Measurements from ENCODE around the gene GJA9.
A peak's percentile ranks its signal among the peaks of the same experiment; 100 is the strongest.

The GJA9 gene

GRCh38 chr1:38899560-38899959, 18.2 kb upstream of the GJA9 start:
- H3K4me3 ChIP-seq (ENCODE audit: low read length): no peak overlapping the region
- no peak for DNase-seq (ENCODE audit: low read depth)
- TF ChIP-seq CTCF (IDR thresholded peaks at IDR 0.05; ENCODE audit: insufficient read depth, low read depth, low read length, missing control alignments): no peak

DNA sequence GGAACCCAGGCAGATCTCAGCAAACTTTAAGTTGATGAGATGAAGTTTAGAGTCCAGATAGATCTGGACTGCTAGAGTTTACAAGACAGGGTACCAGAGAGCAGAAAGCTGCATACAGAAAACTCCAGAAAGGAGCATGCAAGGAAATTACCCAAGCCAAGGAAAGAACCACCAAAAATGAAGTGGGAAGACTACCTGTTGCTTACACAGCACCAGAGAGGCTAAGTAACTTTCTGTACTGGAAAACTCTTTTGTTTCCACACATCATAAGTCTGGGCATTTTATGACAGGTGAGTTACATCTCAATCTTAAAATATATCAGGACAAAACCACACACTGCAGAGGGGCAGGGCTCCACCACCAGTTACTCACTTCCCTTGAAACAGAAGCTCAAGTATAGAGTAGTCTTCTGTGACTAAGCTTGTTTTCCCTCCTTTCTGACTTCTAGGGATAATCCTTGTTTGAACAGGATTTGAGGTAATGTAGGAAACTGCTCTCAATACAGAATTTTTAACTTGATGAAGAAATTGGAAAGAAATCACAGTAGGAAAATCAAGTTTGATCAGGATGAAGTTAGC, 17.4 kb upstream of the GJA9 start:
- H3K4me3 ChIP-seq (ENCODE audit: low read length): no peak overlapping the region
- TF ChIP-seq CTCF (IDR thresholded peaks at IDR 0.05; ENCODE audit: insufficient read depth, low read depth, low read length, missing control alignments): no peak
- peak; percentile 70 for DNase-seq (ENCODE audit: low read depth)

GRCh38 chr1:38896169-38896568, 14.8 kb upstream of the GJA9 start:
- no peak overlapping the region for H3K4me3 ChIP-seq (ENCODE audit: low read length)
- DNase-seq (ENCODE audit: low read depth): no peak
- no peak for TF ChIP-seq CTCF (IDR thresholded peaks at IDR 0.05; ENCODE audit: insufficient read depth, low read depth, low read length, missing control alignments)

- no peak for DNase-seq (ENCODE audit: low read depth)
- no peak overlapping the region for H3K4me3 ChIP-seq (ENCODE audit: low read length)
Measured at GRCh38 chr1:38892976-38893375, 11.6 kb upstream of the GJA9 start.

GRCh38 chr1:38891753-38892152, 10.4 kb upstream of the GJA9 start:
- TF ChIP-seq CTCF (IDR thresholded peaks at IDR 0.05; ENCODE audit: insufficient read depth, low read depth, low read length, missing control alignments): peak; percentile 18
- peak; percentile 10 for DNase-seq (ENCODE audit: low read depth)
- H3K4me3 ChIP-seq (ENCODE audit: low read length): no peak overlapping the region

More at GRCh38 chr1:38892976-38893375, 11.6 kb upstream of the GJA9 start:
- no peak for TF ChIP-seq CTCF (IDR thresholded peaks at IDR 0.05; ENCODE audit: insufficient read depth, low read depth, low read length, missing control alignments)

GRCh38 chr1:38889589-38889988, 8.2 kb upstream of the GJA9 start:
- no peak overlapping the region for H3K4me3 ChIP-seq (ENCODE audit: low read length)
- TF ChIP-seq CTCF (IDR thresholded peaks at IDR 0.05; ENCODE audit: insufficient read depth, low read depth, low read length, missing control alignments): no peak
- no peak for DNase-seq (ENCODE audit: low read depth)
